HG02642 (cell line): Measurements from ENCODE around the gene ZNF407.

Source experiments
- ATAC-seq: cut with Tn5 transposase; IDR thresholded peaks from one replicate; pipeline ENCODE4 v1.9.1; 2021; ENCODE audit warnings: mild to moderate bottlenecking; ENCODE audit not compliant: unreplicated experiment, poor library complexity

Gene ZNF407

GRCh38 chr18:74582642-74583041, 15.0 kb upstream of the ZNF407 start:
- ATAC-seq = no peak

- no peak for ATAC-seq
Measured at GRCh38 chr18:74587441-74587840, 10.2 kb upstream of the ZNF407 start.

GRCh38 chr18:74589021-74589420, 8.6 kb upstream of the ZNF407 start:
- no peak for ATAC-seq

- ATAC-seq = no peak
Measured at GRCh38 chr18:74589811-74590210, 7.9 kb upstream of the ZNF407 start.

- no peak for ATAC-seq
Measured at GRCh38 chr18:74590671-74591070, 7.0 kb upstream of the ZNF407 start.

- ATAC-seq = no peak
Measured at GRCh38 chr18:74595431-74595830, 2.2 kb upstream of the ZNF407 start.

GRCh38 chr18:74597034-74597661, 522 bp upstream of the ZNF407 start:
- ATAC-seq = peak; percentile 39

- ATAC-seq = peak; percentile 67
Measured at GRCh38 chr18:74598350-74599001, 806 bp downstream of the ZNF407 start.

- ATAC-seq = no peak
Measured at GRCh38 chr18:74604361-74604760, 6.7 kb downstream of the ZNF407 start.

- ATAC-seq = no peak
Measured at GRCh38 chr18:74604774-74605173, 7.1 kb downstream of the ZNF407 start.

- ATAC-seq = no peak
Measured at GRCh38 chr18:74608681-74609080, 11.0 kb downstream of the ZNF407 start.

GRCh38 chr18:74609535-74609934, 11.9 kb downstream of the ZNF407 start:
- no peak for ATAC-seq

- ATAC-seq = no peak
Measured at GRCh38 chr18:74610051-74610615, 12.5 kb downstream of the ZNF407 start.

GRCh38 chr18:74610860-74611259, 13.2 kb downstream of the ZNF407 start:
- no peak for ATAC-seq

- no peak for ATAC-seq
Measured at GRCh38 chr18:74611765-74612164, 14.1 kb downstream of the ZNF407 start.

- no peak for ATAC-seq
Measured at GRCh38 chr18:74613381-74613780, 15.7 kb downstream of the ZNF407 start.

GRCh38 chr18:74616494-74616893, 18.8 kb downstream of the ZNF407 start:
- ATAC-seq = no peak

- ATAC-seq = no peak
Measured at GRCh38 chr18:74617486-74617885, 19.8 kb downstream of the ZNF407 start.

GRCh38 chr18:74622072-74622471, 24.4 kb downstream of the ZNF407 start:
- no peak for ATAC-seq

GRCh38 chr18:74623047-74623816, 25.6 kb downstream of the ZNF407 start:
- ATAC-seq = no peak

GRCh38 chr18:74624466-74624865, 26.8 kb downstream of the ZNF407 start:
- no peak for ATAC-seq
